ENCODE results near the gene CLCN2.
"Not testable (repeated sequence)": the region's sequence is repeated elsewhere in the genome, so short reads cannot be mapped to it uniquely, and the experiment has no call there.

Gene CLCN2

DNA sequence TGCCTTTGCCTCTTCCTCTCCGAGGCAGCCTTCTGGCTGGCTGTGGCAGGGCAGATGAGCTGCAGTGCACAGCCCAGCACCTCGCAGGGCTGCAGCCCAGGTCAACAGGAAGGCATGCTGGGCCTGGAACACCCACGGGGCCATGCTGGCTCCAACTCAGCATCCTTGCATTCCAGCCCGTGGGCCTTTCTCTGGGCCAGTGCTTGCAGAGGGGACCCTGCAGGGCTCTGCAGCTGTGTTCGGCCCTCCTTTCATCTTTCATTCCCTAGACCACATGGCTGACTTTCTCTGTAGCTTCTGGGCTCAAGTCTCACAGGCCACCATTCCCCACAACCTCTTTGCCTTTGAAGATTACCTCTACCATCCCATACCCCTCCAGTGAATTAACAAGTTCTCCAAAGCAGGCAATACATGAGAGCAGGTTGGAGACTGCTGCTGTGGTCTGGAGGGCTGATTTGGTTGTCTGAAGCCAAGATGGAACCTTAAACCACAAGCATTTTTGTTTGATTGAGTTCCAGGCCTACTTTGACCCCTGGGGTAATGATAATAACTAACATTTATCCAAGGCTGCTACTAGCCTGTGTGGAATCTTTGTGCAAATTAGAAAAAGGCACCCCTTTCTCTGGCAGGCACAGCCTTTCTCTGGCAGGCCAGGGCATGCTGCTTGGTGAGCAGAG lies 18.1 kb downstream of the CLCN2 start:
- no peak for DNase-seq (ENCODE audit: extremely low spot score)
- TF ChIP-seq, protein P1, sequence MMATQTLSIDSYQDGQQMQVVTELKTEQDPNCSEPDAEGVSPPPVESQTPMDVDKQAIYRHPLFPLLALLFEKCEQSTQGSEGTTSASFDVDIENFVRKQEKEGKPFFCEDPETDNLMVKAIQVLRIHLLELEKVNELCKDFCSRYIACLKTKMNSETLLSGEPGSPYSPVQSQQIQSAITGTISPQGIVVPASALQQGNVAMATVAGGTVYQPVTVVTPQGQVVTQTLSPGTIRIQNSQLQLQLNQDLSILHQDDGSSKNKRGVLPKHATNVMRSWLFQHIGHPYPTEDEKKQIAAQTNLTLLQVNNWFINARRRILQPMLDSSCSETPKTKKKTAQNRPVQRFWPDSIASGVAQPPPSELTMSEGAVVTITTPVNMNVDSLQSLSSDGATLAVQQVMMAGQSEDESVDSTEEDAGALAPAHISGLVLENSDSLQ (IDR thresholded peaks at IDR 0.05): no peak
- TF ChIP-seq ARNT (IDR thresholded peaks at IDR 0.05) (no peak), CTBP1 (IDR thresholded peaks at IDR 0.05; ENCODE audit: borderline replicate concordance) (no peak), TARDBP (IDR thresholded peaks at IDR 0.05) (no peak), FOXK2 (IDR thresholded peaks at IDR 0.05) (no peak), LEF1 (IDR thresholded peaks at IDR 0.05; ENCODE audit: borderline replicate concordance) (no peak), FOXM1 (IDR thresholded peaks at IDR 0.05; ENCODE audit: borderline replicate concordance) (no peak), FOXA1 (IDR thresholded peaks at IDR 0.05) (no peak)
- POLR2A ChIA-PET: no interaction called here
- CTCF ChIA-PET: no interaction called here

DNA sequence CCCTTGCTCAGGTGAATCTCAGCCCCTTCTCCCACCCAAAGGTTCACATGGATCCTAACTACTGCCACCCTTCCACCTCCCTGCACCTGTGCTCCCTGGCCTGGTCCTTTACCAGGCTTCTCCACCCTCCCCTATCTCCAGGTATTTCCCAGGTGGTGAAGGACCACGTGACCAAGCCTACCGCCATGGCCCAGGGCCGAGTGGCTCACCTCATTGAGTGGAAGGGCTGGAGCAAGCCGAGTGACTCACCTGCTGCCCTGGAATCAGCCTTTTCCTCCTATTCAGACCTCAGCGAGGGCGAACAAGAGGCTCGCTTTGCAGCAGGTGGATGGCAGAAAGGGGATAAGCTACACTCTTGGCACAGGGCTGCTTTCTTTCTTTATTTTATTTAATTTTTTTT lies 19.5 kb downstream of the CLCN2 start:
- CTCF ChIA-PET: no interaction called here

DNA sequence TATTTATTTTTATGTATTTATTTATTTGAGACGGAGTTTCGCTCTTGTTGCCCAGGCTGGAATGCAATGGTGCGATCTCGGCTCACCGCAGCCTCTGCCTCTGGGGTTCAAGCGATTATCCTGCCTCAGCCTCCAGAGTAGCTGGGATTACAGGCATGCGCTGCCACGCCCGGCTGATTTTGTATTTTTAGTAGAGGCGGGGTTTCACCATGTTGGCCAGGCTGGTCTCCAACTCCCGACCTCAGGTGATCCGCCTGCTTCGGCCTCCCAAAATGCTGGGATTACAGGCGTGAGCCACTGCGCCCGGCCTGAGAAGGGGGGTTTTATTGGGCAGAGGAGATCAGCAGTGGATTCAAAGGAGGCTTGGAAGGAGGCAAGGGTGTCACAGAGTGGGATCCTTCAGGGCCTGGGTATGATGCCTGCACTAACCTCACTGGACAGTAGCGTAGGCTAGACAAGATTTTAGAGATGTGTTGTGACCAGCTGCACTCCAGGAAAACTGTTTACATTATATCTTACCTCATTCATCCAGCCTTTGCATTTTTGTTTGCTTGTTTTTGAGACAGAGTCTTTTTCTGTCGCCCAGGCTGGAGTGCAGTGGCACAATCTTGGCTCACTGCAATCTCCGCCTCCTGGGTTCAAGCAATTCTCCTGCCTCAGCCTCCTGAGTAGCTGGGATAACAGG lies 21.8 kb downstream of the CLCN2 start:
- DNase-seq (ENCODE audit: extremely low spot score): not testable (repeated sequence)
- ChIA-PET CTCF (interaction anchor here (0.6 kb wide), 1 partner anchor 203 kb away, joined by 8 read pairs; no protein-coding TSS in a partner anchor), POLR2A (interaction anchor here (0.7 kb wide), 1 partner anchor 37 kb away, joined by 3 read pairs; no protein-coding TSS in a partner anchor)

More for the DNA sequence above, 19.5 kb downstream of the CLCN2 start:
- POLR2A ChIA-PET: no interaction called here
- TF ChIP-seq FOXM1 (IDR thresholded peaks at IDR 0.05; ENCODE audit: borderline replicate concordance) (no peak), SP1 (IDR thresholded peaks at IDR 0.05) (no peak), ZNF384 (IDR thresholded peaks at IDR 0.05) (no peak), LEF1 (IDR thresholded peaks at IDR 0.05; ENCODE audit: borderline replicate concordance) (no peak), CTBP1 (IDR thresholded peaks at IDR 0.05; ENCODE audit: borderline replicate concordance) (no peak)
- DNase-seq (ENCODE audit: extremely low spot score): no peak

DNA sequence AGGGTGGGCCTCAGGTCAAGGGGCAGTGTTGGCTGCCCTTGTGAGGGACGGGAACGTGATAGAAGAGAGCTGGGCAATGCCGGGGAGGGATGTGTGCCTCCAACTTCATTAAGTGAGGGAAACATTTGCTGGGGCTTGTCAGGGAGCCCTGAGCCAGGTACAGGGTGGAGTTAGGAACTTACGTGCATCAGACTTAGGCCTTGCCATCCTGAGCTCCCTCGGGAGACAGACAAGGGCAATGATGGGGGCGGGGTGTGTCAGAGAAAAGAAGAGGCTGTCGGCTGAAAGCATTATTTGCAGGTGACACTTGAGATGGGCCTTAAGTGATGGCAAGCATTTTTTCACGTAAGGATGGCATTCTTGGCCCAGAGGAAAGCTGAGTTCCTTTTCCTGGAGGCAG lies 22.4 kb downstream of the CLCN2 start:
- no peak for DNase-seq (ENCODE audit: extremely low spot score)
- POLR2A ChIA-PET: interaction anchor here (0.7 kb wide), 1 partner anchor 36 kb away, joined by 3 read pairs; no protein-coding TSS in a partner anchor
- TF ChIP-seq L3MBTL2 (conservative IDR thresholded peaks at IDR 0.05) (no peak), HDGF (IDR thresholded peaks at IDR 0.05; ENCODE audit: borderline replicate concordance) (no peak), NFRKB (IDR thresholded peaks at IDR 0.05) (no peak), FOXM1 (IDR thresholded peaks at IDR 0.05; ENCODE audit: borderline replicate concordance) (no peak), FOXK2 (IDR thresholded peaks at IDR 0.05) (no peak), SUZ12 (IDR thresholded peaks at IDR 0.05) (no peak), SP1 (IDR thresholded peaks at IDR 0.05) (no peak), FOXA1 (IDR thresholded peaks at IDR 0.05) (no peak), BHLHE40 (IDR thresholded peaks at IDR 0.05; ENCODE audit: borderline replicate concordance) (no peak), ZNF384 (IDR thresholded peaks at IDR 0.05) (no peak), LEF1 (IDR thresholded peaks at IDR 0.05; ENCODE audit: borderline replicate concordance) (no peak)
- TF ChIP-seq, protein P1 (IDR thresholded peaks at IDR 0.05): no peak
- CTCF ChIA-PET: interaction anchor here (0.6 kb wide), 1 partner anchor 204 kb away, joined by 8 read pairs; no protein-coding TSS in a partner anchor

DNA sequence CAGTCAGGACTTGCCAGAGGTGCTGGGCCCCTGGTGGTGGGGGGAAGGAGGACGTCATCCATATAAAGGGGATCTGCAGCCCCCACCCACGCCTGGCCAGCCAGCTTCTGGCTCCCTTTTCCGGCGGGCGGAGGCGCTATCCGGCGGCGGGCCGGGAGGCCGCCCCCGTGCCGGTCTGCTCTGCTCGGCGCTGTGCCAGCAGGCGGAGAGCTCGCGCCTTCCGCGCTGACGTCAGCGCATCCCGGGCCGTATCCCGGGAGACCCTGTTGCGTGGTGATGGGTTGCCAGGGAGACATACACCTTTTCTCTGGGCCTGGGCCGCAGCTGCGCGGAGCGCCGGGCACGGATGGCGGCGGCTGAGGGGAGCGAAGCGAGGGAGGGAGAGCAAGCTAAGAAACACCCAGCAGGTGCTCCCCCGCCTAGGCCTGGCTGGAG lies 22.9 kb downstream of the CLCN2 start:
- POLR2A ChIA-PET: no interaction called here
- TF ChIP-seq, protein P1 (IDR thresholded peaks at IDR 0.05): no peak
- TF ChIP-seq ZNF384 (IDR thresholded peaks at IDR 0.05) (no peak), L3MBTL2 (conservative IDR thresholded peaks at IDR 0.05) (no peak), TARDBP (IDR thresholded peaks at IDR 0.05) (no peak), FOXA1 (IDR thresholded peaks at IDR 0.05) (no peak), ELF4 (IDR thresholded peaks at IDR 0.05) (no peak), BHLHE40 (IDR thresholded peaks at IDR 0.05; ENCODE audit: borderline replicate concordance) (no peak), HDGF (IDR thresholded peaks at IDR 0.05; ENCODE audit: borderline replicate concordance) (no peak), FOXK2 (IDR thresholded peaks at IDR 0.05) (no peak), LEF1 (IDR thresholded peaks at IDR 0.05; ENCODE audit: borderline replicate concordance) (no peak), NFRKB (IDR thresholded peaks at IDR 0.05) (no peak), CTBP1 (IDR thresholded peaks at IDR 0.05; ENCODE audit: borderline replicate concordance) (no peak)
- CTCF ChIA-PET: no interaction called here
- no peak for DNase-seq (ENCODE audit: extremely low spot score)

DNA sequence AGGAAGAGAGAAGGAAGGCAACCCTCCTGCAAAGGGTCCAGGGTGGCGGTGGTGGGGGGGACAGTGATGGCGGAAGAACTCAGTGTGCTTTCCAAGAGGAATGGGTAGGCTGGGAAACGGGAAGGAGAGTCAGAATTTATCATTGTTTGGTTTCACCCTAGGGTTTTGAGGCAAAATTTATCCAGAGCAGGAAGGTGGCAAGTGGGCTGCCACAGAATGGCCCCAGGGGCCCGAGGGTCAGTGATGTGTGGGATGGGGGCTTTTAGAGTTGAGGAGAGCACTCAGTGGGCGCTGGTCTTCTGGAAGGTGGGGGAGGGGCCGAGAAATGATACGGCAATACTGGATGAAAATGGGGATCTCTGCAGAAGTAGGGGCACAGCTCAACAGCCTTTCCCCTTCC lies 23.4 kb downstream of the CLCN2 start:
- ChIA-PET POLR2A (interaction anchor here (1.7 kb wide), 1 partner anchor 25 kb away, joined by 9 read pairs; the partner anchor contains the start of genes CLCN2 and POLR2H), CTCF (no interaction called here)
- DNase-seq (ENCODE audit: extremely low spot score): no peak
- no peak for TF ChIP-seq SUZ12 (IDR thresholded peaks at IDR 0.05)
- TF ChIP-seq FOXM1 (IDR thresholded peaks at IDR 0.05; ENCODE audit: borderline replicate concordance): no peak
- no peak for TF ChIP-seq HDGF (IDR thresholded peaks at IDR 0.05; ENCODE audit: borderline replicate concordance)
- TF ChIP-seq NFRKB (IDR thresholded peaks at IDR 0.05): no peak
- TF ChIP-seq ARNT (IDR thresholded peaks at IDR 0.05): no peak
- no peak for TF ChIP-seq TARDBP (IDR thresholded peaks at IDR 0.05)
- no peak for TF ChIP-seq FOXK2 (IDR thresholded peaks at IDR 0.05)
- no peak for TF ChIP-seq BHLHE40 (IDR thresholded peaks at IDR 0.05; ENCODE audit: borderline replicate concordance)
- no peak for TF ChIP-seq ZNF384 (IDR thresholded peaks at IDR 0.05)
- TF ChIP-seq L3MBTL2 (conservative IDR thresholded peaks at IDR 0.05): no peak
- no peak for TF ChIP-seq SP1 (IDR thresholded peaks at IDR 0.05)
- no peak for TF ChIP-seq FOXA1 (IDR thresholded peaks at IDR 0.05)

Measured in HEK293T (cell line).